SK-N-SH (cell line): ENCODE results near the gene WDR74. TPM values are rescaled to one million over a fixed set of nuclear protein-coding genes. Genes with fewer than 3 reads are reported as not detected.

ENCODE experiments used
- CTCF ChIA-PET: fragments of 300-600, 350-600 bp; formaldehyde crosslinking; extraction: SDS; loops from one replicate; lab custom pipeline; 2021; lab: Yijun Ruan, JAX
- POLR2A ChIA-PET: fragments of 350-600 bp; sonication (Branson Sonifier 250); formaldehyde crosslinking; extraction: SDS; loops from one replicate; lab custom pipeline; 2020; ENCODE audit warnings: antibody characterized with exemption, inconsistent platforms; lab: Yijun Ruan, JAX
- DNase-seq: peaks from one replicate; pipeline ENCODE4 v3.0.0; 2012
- H2AFZ ChIP-seq: fragments of 200-600 bp; sonication (generic); 2 replicates; pipeline ENCODE4 v1.8.1; 2016; ENCODE audit warnings: antibody characterized with exemption, mild to moderate bottlenecking, low read depth
- H3F3A ChIP-seq: fragments of 200-600 bp; sonication (generic); replicated peaks from 2 replicates; pipeline ENCODE3; 2016; ENCODE audit warnings: antibody characterized with exemption, mild to moderate bottlenecking; ENCODE audit not compliant: insufficient read depth
- H3K27ac ChIP-seq, 2 experiments: fragments of 200-500 bp in 1 of 2; fragments of 200-600 bp in 1 of 2; sonication (Bioruptor generic) in 1 of 2; sonication (generic), shearing (Covaris generic) in 1 of 2; 2 replicates each; pipeline versions ENCODE4 v1.5.1 to v1.6.1; 2014 to 2016; ENCODE audit warnings: low read depth in 2 of 2, inconsistent platforms in 1 of 2, low read length in 1 of 2, mild to moderate bottlenecking in 1 of 2, mixed read lengths in 1 of 2
- H3K27me3 ChIP-seq: fragments of 200-600 bp; sonication (generic), shearing (Covaris generic); 2 replicates; pipeline ENCODE4 v1.6.1; 2016; ENCODE audit warnings: mixed run types; ENCODE audit not compliant: insufficient read depth
- H3K36me3 ChIP-seq, 2 experiments: fragments of 200-500 bp in 1 of 2; fragments of 200-600 bp in 1 of 2; sonication (Bioruptor generic) in 1 of 2; sonication (generic) in 1 of 2; replicated peaks in 1 of 2; 2 replicates each; pipeline versions ENCODE3 to v1.5.1; 2014 to 2016; ENCODE audit warnings: low read length in 1 of 2, mild to moderate bottlenecking in 1 of 2; ENCODE audit not compliant: insufficient read depth in 2 of 2, control insufficient read depth in 1 of 2
- H3K4me1 ChIP-seq, 2 experiments: fragments of 200-500 bp in 1 of 2; fragments of 200-600 bp in 1 of 2; sonication (Bioruptor generic) in 1 of 2; sonication (generic), shearing (Covaris generic) in 1 of 2; 2 replicates each; pipeline versions ENCODE4 v1.5.1 to v1.6.1; 2014 to 2016; ENCODE audit warnings: low read depth in 1 of 2, low read length in 1 of 2, mixed run types in 1 of 2; ENCODE audit not compliant: insufficient read depth in 2 of 2, control insufficient read depth in 1 of 2
- H3K4me2 ChIP-seq: fragments of 200-600 bp; sonication (generic), shearing (Covaris generic); 2 replicates; pipeline ENCODE4 v1.6.1; 2017; ENCODE audit warnings: mixed run types
- H3K4me3 ChIP-seq, 2 experiments: fragments of 200-500 bp in 1 of 2; fragments of 200-600 bp in 1 of 2; sonication (Bioruptor generic) in 1 of 2; sonication (generic), shearing (Covaris generic) in 1 of 2; 2 replicates each; pipeline versions ENCODE4 v1.5.1 to v1.8.1; 2014 to 2016; ENCODE audit warnings: low read depth in 2 of 2, inconsistent platforms in 1 of 2, low read length in 1 of 2, mild to moderate bottlenecking in 1 of 2, mixed read lengths in 1 of 2, moderate library complexity in 1 of 2
- H3K79me2 ChIP-seq: fragments of 200-600 bp; sonication (generic); 2 replicates; pipeline ENCODE4 v1.8.1; 2017; ENCODE audit warnings: mild to moderate bottlenecking; ENCODE audit not compliant: insufficient read depth
- H3K9ac ChIP-seq: fragments of 200-600 bp; sonication (generic); 2 replicates; pipeline ENCODE4 v1.6.1; 2017; ENCODE audit warnings: mixed run types
- H3K9me2 ChIP-seq: fragments of 200-600 bp; sonication (generic); 2 replicates; pipeline ENCODE4 v1.6.1; 2017; ENCODE audit warnings: mixed run types
- H3K9me3 ChIP-seq: fragments of 200-600 bp; sonication (generic); 2 replicates; pipeline ENCODE4 v1.6.1; 2017; ENCODE audit warnings: mixed run types, mild to moderate bottlenecking, moderate library complexity
- H4K20me1 ChIP-seq: fragments of 200-600 bp; sonication (generic); 2 replicates; pipeline ENCODE4 v1.6.1; 2017; ENCODE audit warnings: mild to moderate bottlenecking, mixed run types; ENCODE audit not compliant: insufficient read depth
- CHD2 ChIP-seq: fragments of 150-350 bp; IDR thresholded peaks from 2 replicates; pipeline ENCODE4 v1.6.1; 2018; ENCODE audit warnings: low read length; ENCODE audit not compliant: partially characterized antibody
- EZH2phosphoT487 ChIP-seq: fragments of 200-600 bp; sonication (generic); IDR thresholded peaks from 2 replicates; pipeline ENCODE4 v1.6.1; 2017; ENCODE audit warnings: low read depth, mixed run types, mild to moderate bottlenecking, antibody characterized with exemption, moderate library complexity, borderline replicate concordance
- FOSL2 ChIP-seq: IDR thresholded peaks from 2 replicates; pipeline ENCODE4 v1.4.0; 2012; ENCODE audit warnings: low read depth, mild to moderate bottlenecking, moderate library complexity, borderline replicate concordance
- GABPA ChIP-seq: IDR thresholded peaks from 2 replicates; pipeline ENCODE4 v1.4.0; 2012; ENCODE audit warnings: low read depth, mild to moderate bottlenecking
- JUND ChIP-seq: IDR thresholded peaks from 2 replicates; pipeline ENCODE4 v1.4.0; 2012
- MEF2A ChIP-seq: IDR thresholded peaks from 2 replicates; pipeline ENCODE4 v1.4.0; 2012; ENCODE audit warnings: low read depth, borderline replicate concordance
- MXI1 ChIP-seq: IDR thresholded peaks from 2 replicates; pipeline ENCODE4 v1.6.1; 2012; ENCODE audit warnings: mild to moderate bottlenecking, low read depth, low read length, improper control_type of control experiment
- NFIC ChIP-seq: IDR thresholded peaks from 2 replicates; pipeline ENCODE4 v1.4.0; 2012; ENCODE audit warnings: borderline replicate concordance
- NRF1 ChIP-seq: IDR thresholded peaks from 2 replicates; pipeline ENCODE4 v1.6.1; 2012; ENCODE audit warnings: low read depth, mild to moderate bottlenecking, low read length
- RAD21 ChIP-seq: IDR thresholded peaks from 2 replicates; pipeline ENCODE4 v1.6.1; 2012; ENCODE audit warnings: mild to moderate bottlenecking, low read length
- RXRA ChIP-seq: IDR thresholded peaks from 2 replicates; pipeline ENCODE4 v1.4.0; 2012; ENCODE audit warnings: low read depth, mild to moderate bottlenecking, borderline replicate concordance
- SIN3A ChIP-seq: IDR thresholded peaks from 2 replicates; pipeline ENCODE4 v1.6.1; 2012; ENCODE audit warnings: low read depth, mild to moderate bottlenecking, low read length, moderate library complexity, borderline replicate concordance
- TEAD4 ChIP-seq: IDR thresholded peaks from 2 replicates; pipeline ENCODE4 v1.4.0; 2012; ENCODE audit warnings: mild to moderate bottlenecking, borderline replicate concordance; ENCODE audit not compliant: insufficient read depth
- WGBS: methylation state at CpG from one replicate; pipeline ENCODE4 v1.1.6; 2017; ENCODE audit warnings: low lambda C conversion rate; 5-methylcytosine and 5-hydroxymethylcytosine counted together
- polyA plus RNA-seq, 3 experiments: library from polyadenylated mRNA; depleted of rRNA; stranded (reverse); fragments of >200 nt; gene quantifications; 2 replicates each; pipeline ENCODE4 v1.2.3, GENCODE V29; 2012
- TF ChIP-seq, protein P1 (sequence below): fragments of 150-350 bp; IDR thresholded peaks from 2 replicates; pipeline ENCODE4 v1.6.1; 2017; ENCODE audit warnings: antibody characterized with exemption, low read length, low read depth, borderline replicate concordance
- TF ChIP-seq, protein P2 (sequence below): IDR thresholded peaks from 2 replicates; pipeline ENCODE4; 2012
- TF ChIP-seq, protein P3 (sequence below): IDR thresholded peaks from 2 replicates; pipeline ENCODE4 v1.4.0; 2012; ENCODE audit warnings: low read depth, borderline replicate concordance
- TF ChIP-seq, protein P4 (sequence below): fragments of 200-600 bp; sonication (generic); IDR thresholded peaks from 2 replicates; pipeline ENCODE4 v1.6.1; 2017; ENCODE audit warnings: antibody characterized with exemption, mild to moderate bottlenecking, moderate library complexity
- TF ChIP-seq, protein P5 (sequence below): fragments of 150-350 bp; IDR thresholded peaks from 2 replicates; pipeline ENCODE4 v1.6.1; 2016; ENCODE audit warnings: mild to moderate bottlenecking, low read depth, low read length
- TF ChIP-seq, protein P6 (sequence below): IDR thresholded peaks from 2 replicates; pipeline ENCODE4 v1.4.0; 2012; ENCODE audit warnings: low read depth, borderline replicate concordance
- TF ChIP-seq, protein P7 (sequence below): IDR thresholded peaks from 2 replicates; pipeline ENCODE4 v1.4.0; 2012; ENCODE audit warnings: low read depth

The WDR74 gene
- polyA plus RNA-seq, 1 of the 3 experiments (the other 2 are of a cell fraction): 132 TPM

DNA sequence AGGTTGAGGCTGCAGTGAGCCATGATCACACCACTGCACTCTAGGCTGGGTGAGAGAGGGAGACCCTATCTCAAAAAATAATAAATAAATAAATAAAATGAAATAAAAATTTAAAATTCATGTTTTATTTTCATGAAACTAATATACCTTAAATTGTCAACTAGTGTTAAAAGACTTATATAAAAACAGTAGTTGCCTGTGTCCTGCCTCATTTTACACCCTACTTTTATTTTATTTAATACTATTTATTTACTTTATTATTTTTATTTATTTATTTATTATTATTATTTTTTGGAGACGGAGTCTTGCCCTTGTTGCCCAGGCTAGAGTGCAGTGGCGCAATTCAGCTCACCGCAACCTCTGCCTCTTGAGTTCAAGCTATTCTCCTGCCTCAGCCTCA is 4.8 kb upstream of the WDR74 start:
- CTCF ChIA-PET: interaction anchor here (1.3 kb wide), 1 partner anchor 57 kb away, joined by 5 read pairs; the partner anchor contains the start of gene TMEM179B
- H3K9me3 ChIP-seq: no peaks in the 10 kb centered on the region
- no peak overlapping the region for H3K4me3 ChIP-seq
- no peaks in the 10 kb centered on the region for H3K9me2 ChIP-seq
- peaks cover 6% of the 10 kb centered on the region in 2 experiments; a peak in 2 of 4 replicates for H3K4me1 ChIP-seq
- H3K27ac ChIP-seq: no peak overlapping the region
- POLR2A ChIA-PET: interaction anchor here (3.5 kb wide), 1 partner anchor 11 kb away, joined by 18 read pairs; no protein-coding TSS in a partner anchor
- TF ChIP-seq GABPA: no peak
- TF ChIP-seq NRF1: no peak
- TF ChIP-seq, protein P1, sequence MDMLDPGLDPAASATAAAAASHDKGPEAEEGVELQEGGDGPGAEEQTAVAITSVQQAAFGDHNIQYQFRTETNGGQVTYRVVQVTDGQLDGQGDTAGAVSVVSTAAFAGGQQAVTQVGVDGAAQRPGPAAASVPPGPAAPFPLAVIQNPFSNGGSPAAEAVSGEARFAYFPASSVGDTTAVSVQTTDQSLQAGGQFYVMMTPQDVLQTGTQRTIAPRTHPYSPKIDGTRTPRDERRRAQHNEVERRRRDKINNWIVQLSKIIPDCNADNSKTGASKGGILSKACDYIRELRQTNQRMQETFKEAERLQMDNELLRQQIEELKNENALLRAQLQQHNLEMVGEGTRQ: no peak
- TF ChIP-seq, protein P2, sequence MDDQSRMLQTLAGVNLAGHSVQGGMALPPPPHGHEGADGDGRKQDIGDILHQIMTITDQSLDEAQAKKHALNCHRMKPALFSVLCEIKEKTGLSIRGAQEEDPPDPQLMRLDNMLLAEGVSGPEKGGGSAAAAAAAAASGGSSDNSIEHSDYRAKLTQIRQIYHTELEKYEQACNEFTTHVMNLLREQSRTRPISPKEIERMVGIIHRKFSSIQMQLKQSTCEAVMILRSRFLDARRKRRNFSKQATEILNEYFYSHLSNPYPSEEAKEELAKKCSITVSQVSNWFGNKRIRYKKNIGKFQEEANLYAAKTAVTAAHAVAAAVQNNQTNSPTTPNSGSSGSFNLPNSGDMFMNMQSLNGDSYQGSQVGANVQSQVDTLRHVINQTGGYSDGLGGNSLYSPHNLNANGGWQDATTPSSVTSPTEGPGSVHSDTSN: no peak
- TF ChIP-seq EZH2phosphoT487: no peak
- TF ChIP-seq, protein P3, sequence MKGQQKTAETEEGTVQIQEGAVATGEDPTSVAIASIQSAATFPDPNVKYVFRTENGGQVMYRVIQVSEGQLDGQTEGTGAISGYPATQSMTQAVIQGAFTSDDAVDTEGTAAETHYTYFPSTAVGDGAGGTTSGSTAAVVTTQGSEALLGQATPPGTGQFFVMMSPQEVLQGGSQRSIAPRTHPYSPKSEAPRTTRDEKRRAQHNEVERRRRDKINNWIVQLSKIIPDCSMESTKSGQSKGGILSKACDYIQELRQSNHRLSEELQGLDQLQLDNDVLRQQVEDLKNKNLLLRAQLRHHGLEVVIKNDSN: no peak
- no peak overlapping the region for H3K4me2 ChIP-seq
- H4K20me1 ChIP-seq: no peaks in the 10 kb centered on the region
- DNase-seq: no peak
- H3K36me3 ChIP-seq: no peaks in the 10 kb centered on the region
- no peak overlapping the region for H2AFZ ChIP-seq
- H3F3A ChIP-seq: peaks cover 19% of the 10 kb centered on the region
- H3K9ac ChIP-seq: no peak overlapping the region
- peaks cover 1% of the 10 kb centered on the region; the same call in 1 of the 2 replicates for H3K79me2 ChIP-seq
- WGBS: 98% methylated on average over 3 of the region's 3 CpGs
- H3K27me3 ChIP-seq: no peaks in the 10 kb centered on the region

DNA sequence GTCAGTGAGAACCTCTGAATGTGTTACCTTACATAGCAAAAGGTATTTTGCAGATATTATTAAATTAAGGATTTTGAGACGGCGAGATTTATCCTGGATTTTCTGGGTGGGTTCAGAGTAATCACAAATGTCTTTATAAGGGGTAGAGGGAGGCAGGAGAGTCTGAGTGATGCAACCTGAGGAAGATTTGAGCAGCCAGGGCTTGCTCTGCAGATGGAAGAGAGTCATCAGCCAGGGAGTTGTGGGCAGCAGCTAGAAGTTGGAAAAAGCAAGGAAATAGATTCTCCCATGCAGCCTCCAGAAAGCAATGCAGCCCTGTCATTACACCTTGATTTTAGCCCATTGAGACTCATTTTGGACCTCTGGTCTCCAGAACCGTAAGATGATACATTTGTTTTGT is 4.1 kb upstream of the WDR74 start:
- CTCF ChIA-PET: interaction anchor here (1.3 kb wide), 1 partner anchor 57 kb away, joined by 5 read pairs; the partner anchor contains the start of gene TMEM179B
- Histone ChIP-seq H3K4me3 (no peak overlapping the region), H3K9ac (no peak overlapping the region), H3F3A (peaks cover 19% of the 10 kb centered on the region), H3K4me1 (peaks cover 6 to 7% of the 10 kb centered on the region in 2 experiments; a peak in 2 of 4 replicates), H3K79me2 (peaks cover 8% of the 10 kb centered on the region; the same call in 1 of the 2 replicates), H4K20me1 (no peaks in the 10 kb centered on the region), H3K27ac (no peak overlapping the region), H3K9me2 (no peaks in the 10 kb centered on the region), H2AFZ (no peak overlapping the region), H3K36me3 (no peaks in the 10 kb centered on the region), H3K27me3 (no peaks in the 10 kb centered on the region), H3K9me3 (no peaks in the 10 kb centered on the region), H3K4me2 (no peak overlapping the region)
- 99% methylated on average over 3 of the region's 3 CpGs for WGBS
- POLR2A ChIA-PET: interaction anchor here (3.5 kb wide), 1 partner anchor 12 kb away, joined by 18 read pairs; no protein-coding TSS in a partner anchor
- no peak for DNase-seq
- TF ChIP-seq TEAD4 (no peak), FOSL2 (no peak), NFIC (no peak), RAD21 (no peak), SIN3A (no peak), RXRA (no peak), MEF2A (no peak), MXI1 (no peak), GABPA (no peak), CHD2 (no peak), JUND (no peak)
- TF ChIP-seq, protein P4, sequence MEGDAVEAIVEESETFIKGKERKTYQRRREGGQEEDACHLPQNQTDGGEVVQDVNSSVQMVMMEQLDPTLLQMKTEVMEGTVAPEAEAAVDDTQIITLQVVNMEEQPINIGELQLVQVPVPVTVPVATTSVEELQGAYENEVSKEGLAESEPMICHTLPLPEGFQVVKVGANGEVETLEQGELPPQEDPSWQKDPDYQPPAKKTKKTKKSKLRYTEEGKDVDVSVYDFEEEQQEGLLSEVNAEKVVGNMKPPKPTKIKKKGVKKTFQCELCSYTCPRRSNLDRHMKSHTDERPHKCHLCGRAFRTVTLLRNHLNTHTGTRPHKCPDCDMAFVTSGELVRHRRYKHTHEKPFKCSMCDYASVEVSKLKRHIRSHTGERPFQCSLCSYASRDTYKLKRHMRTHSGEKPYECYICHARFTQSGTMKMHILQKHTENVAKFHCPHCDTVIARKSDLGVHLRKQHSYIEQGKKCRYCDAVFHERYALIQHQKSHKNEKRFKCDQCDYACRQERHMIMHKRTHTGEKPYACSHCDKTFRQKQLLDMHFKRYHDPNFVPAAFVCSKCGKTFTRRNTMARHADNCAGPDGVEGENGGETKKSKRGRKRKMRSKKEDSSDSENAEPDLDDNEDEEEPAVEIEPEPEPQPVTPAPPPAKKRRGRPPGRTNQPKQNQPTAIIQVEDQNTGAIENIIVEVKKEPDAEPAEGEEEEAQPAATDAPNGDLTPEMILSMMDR: no peak
- TF ChIP-seq, protein P5, sequence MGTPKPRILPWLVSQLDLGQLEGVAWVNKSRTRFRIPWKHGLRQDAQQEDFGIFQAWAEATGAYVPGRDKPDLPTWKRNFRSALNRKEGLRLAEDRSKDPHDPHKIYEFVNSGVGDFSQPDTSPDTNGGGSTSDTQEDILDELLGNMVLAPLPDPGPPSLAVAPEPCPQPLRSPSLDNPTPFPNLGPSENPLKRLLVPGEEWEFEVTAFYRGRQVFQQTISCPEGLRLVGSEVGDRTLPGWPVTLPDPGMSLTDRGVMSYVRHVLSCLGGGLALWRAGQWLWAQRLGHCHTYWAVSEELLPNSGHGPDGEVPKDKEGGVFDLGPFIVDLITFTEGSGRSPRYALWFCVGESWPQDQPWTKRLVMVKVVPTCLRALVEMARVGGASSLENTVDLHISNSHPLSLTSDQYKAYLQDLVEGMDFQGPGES: no peak
- TF ChIP-seq, protein P6, sequence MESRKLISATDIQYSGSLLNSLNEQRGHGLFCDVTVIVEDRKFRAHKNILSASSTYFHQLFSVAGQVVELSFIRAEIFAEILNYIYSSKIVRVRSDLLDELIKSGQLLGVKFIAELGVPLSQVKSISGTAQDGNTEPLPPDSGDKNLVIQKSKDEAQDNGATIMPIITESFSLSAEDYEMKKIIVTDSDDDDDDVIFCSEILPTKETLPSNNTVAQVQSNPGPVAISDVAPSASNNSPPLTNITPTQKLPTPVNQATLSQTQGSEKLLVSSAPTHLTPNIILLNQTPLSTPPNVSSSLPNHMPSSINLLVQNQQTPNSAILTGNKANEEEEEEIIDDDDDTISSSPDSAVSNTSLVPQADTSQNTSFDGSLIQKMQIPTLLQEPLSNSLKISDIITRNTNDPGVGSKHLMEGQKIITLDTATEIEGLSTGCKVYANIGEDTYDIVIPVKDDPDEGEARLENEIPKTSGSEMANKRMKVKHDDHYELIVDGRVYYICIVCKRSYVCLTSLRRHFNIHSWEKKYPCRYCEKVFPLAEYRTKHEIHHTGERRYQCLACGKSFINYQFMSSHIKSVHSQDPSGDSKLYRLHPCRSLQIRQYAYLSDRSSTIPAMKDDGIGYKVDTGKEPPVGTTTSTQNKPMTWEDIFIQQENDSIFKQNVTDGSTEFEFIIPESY: no peak
- TF ChIP-seq, protein P7, sequence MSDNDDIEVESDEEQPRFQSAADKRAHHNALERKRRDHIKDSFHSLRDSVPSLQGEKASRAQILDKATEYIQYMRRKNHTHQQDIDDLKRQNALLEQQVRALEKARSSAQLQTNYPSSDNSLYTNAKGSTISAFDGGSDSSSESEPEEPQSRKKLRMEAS: no peak
